Trophoblast cell (in vitro differentiated cells and primary cell): ENCODE data around the gene CLDN16.

ENCODE experiments used
- DNase-seq, 2 donors: peaks; one replicate each; pipeline ENCODE4 v3.0.0-alpha.2; 2016
- H2AFZ ChIP-seq: 2 replicates; pipeline ENCODE4 v1.6.1; 2013; ENCODE audit warnings: low read length, moderate library complexity, mild to moderate bottlenecking; ENCODE audit not compliant: insufficient read depth, poor library complexity
- H2AK5ac ChIP-seq: 2 replicates; pipeline ENCODE4 v1.6.1; 2013; ENCODE audit warnings: mild to moderate bottlenecking, low read length
- H2BK120ac ChIP-seq: 2 replicates; pipeline ENCODE4 v1.6.1; 2013; ENCODE audit warnings: low read length, mild to moderate bottlenecking, moderate library complexity; ENCODE audit not compliant: insufficient read depth, poor library complexity
- H2BK12ac ChIP-seq: 2 replicates; pipeline ENCODE4 v1.6.1; 2013; ENCODE audit warnings: mild to moderate bottlenecking, low read length, moderate library complexity
- H2BK5ac ChIP-seq: 2 replicates; pipeline ENCODE4 v1.6.1; 2013; ENCODE audit warnings: low read length, low read depth, moderate library complexity, mild to moderate bottlenecking; ENCODE audit not compliant: poor library complexity
- H3K14ac ChIP-seq: 2 replicates; pipeline ENCODE4 v1.6.1; 2013; ENCODE audit warnings: mild to moderate bottlenecking, low read length
- H3K18ac ChIP-seq: 2 replicates; pipeline ENCODE4 v1.6.1; 2013; ENCODE audit warnings: mild to moderate bottlenecking, low read length
- H3K23ac ChIP-seq: 2 replicates; pipeline ENCODE4 v1.6.1; 2013; ENCODE audit warnings: low read length
- H3K27ac ChIP-seq: 2 replicates; pipeline ENCODE4 v1.5.1; 2013; ENCODE audit warnings: low read depth, mild to moderate bottlenecking, inconsistent platforms, low read length, moderate library complexity
- H3K27me3 ChIP-seq: 2 replicates; pipeline ENCODE4 v1.6.1; 2013; ENCODE audit warnings: inconsistent platforms, mild to moderate bottlenecking, low read length, moderate library complexity; ENCODE audit not compliant: insufficient read depth
- H3K36me3 ChIP-seq, 2 experiments: 1 replicate in 1 of 2; 2 replicates in 1 of 2; pipeline ENCODE4 v1.6.1; 2013; ENCODE audit warnings: low read length in 2 of 2, mild to moderate bottlenecking in 2 of 2, moderate library complexity in 1 of 2; ENCODE audit not compliant: insufficient read depth in 2 of 2, control insufficient read depth in 1 of 2
- H3K4ac ChIP-seq: 2 replicates; pipeline ENCODE4 v1.6.1; 2013; ENCODE audit warnings: low read depth, mild to moderate bottlenecking, low read length, moderate library complexity
- H3K4me1 ChIP-seq, 2 experiments: 1 replicate in 1 of 2; 2 replicates in 1 of 2; pipeline ENCODE4 v1.6.1; 2013; ENCODE audit warnings: low read length in 2 of 2, mild to moderate bottlenecking in 2 of 2, moderate library complexity in 1 of 2; ENCODE audit not compliant: insufficient read depth in 2 of 2, control insufficient read depth in 1 of 2
- H3K4me2 ChIP-seq: 2 replicates; pipeline ENCODE4 v1.6.1; 2013; ENCODE audit warnings: inconsistent platforms, mild to moderate bottlenecking, low read length, moderate library complexity
- H3K4me3 ChIP-seq: 2 replicates; pipeline ENCODE4 v1.5.1; 2013; ENCODE audit warnings: mild to moderate bottlenecking, low read depth, low read length, inconsistent platforms
- H3K79me1 ChIP-seq: one replicate; pipeline ENCODE4 v1.6.1; 2013; ENCODE audit warnings: low read length
- H3K79me2 ChIP-seq: 2 replicates; pipeline ENCODE4 v1.6.1; 2013; ENCODE audit warnings: low read length, mild to moderate bottlenecking; ENCODE audit not compliant: control insufficient read depth, insufficient read depth, poor library complexity
- H3K9ac ChIP-seq: 2 replicates; pipeline ENCODE4 v1.6.1; 2013; ENCODE audit warnings: mild to moderate bottlenecking, low read length
- H3K9me3 ChIP-seq: 2 replicates; pipeline ENCODE4 v1.6.1; 2013; ENCODE audit warnings: low read depth, mild to moderate bottlenecking, control low read depth, inconsistent platforms, low read length; ENCODE audit not compliant: insufficient read depth
- H4K12ac ChIP-seq: 2 replicates; pipeline ENCODE4 v1.6.1; 2013; ENCODE audit warnings: low read depth, mild to moderate bottlenecking, low read length, moderate library complexity
- H4K8ac ChIP-seq: 2 replicates; pipeline ENCODE4 v1.6.1; 2013; ENCODE audit warnings: low read depth, mild to moderate bottlenecking, low read length, moderate library complexity
- H4K91ac ChIP-seq: one replicate; pipeline ENCODE4 v1.6.1; 2013; ENCODE audit warnings: low read depth, mild to moderate bottlenecking, low read length, moderate library complexity
- WGBS: extraction: QIAGEN DNeasy Blood & Tissue Kit; methylation state at CpG from one replicate; pipeline ENCODE4 v1.1.7; 2013; ENCODE audit warnings: missing lambda C conversion rate; ENCODE audit not compliant: insufficient read length, insufficient coverage; ENCODE audit errors: extremely low coverage; 5-methylcytosine and 5-hydroxymethylcytosine counted together

The CLDN16 gene

DNA sequence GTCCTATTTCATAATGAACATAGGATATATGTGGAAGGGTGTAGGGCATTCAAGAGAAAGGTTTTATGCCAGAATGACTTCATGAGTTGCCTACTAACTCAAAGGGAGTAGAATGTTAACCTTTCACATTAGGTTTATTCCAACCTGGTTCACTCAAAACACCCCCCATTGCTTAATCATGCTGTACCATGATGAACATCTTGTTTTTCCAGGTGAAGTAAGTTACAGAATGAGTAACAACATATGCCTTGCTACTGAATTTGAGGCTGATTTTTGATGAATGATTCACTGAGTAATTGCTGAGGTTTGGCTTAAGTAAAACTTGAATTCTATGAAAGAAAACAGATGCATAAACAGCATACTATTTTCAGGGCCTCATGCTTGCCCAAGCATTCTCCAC lies 5.9 kb upstream of the CLDN16 start:
- Histone ChIP-seq H3K4ac (no peak overlapping the region), H4K91ac (no peak overlapping the region), H3K14ac (no peak overlapping the region), H3K4me3 (no peak overlapping the region), H3K79me1 (no peaks in the 10 kb centered on the region), H3K9ac (no peak overlapping the region), H3K36me3 (no peaks in the 10 kb centered on the region), H4K8ac (no peak overlapping the region), H3K9me3 (no peaks in the 10 kb centered on the region), H3K4me1 (no peaks in the 10 kb centered on the region), H2AK5ac (no peak overlapping the region), H2BK5ac (no peak overlapping the region), H4K12ac (no peak overlapping the region), H3K27me3 (no peaks in the 10 kb centered on the region), H2AFZ (no peak overlapping the region), H2BK12ac (no peak overlapping the region), H2BK120ac (no peak overlapping the region), H3K4me2 (no peak overlapping the region), H3K23ac (no peak overlapping the region), H3K18ac (no peak overlapping the region), H3K79me2 (no peaks in the 10 kb centered on the region), H3K27ac (no peak overlapping the region)
- DNase-seq = peak in 1 of 2 donors; percentile 10

DNA sequence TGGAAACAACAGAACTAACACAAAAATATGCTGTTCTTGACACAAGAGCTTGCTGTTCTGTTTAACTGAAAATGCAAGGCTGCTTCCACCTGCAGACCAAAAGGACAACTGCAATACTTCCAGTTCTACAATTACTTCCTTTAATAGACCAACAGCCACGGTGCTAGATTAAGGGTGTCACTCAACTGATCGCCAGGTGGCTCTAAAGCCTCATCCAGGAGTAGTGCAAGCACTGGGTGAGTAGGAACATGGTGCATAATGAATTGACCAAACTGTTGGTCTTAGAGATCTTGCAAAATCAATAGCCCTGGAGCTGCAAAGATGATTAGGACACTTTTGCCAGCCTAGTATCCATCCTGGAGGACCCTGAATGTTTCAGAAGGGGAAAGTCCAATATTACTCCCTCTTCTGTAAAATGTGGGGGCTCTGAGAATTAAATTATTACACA lies 3.6 kb upstream of the CLDN16 start:
- Histone ChIP-seq H3K36me3 (no peaks in the 10 kb centered on the region), H3K9ac (no peak overlapping the region), H3K79me2 (no peaks in the 10 kb centered on the region), H3K4ac (no peak overlapping the region), H4K8ac (no peak overlapping the region), H2AK5ac (no peak overlapping the region), H3K79me1 (peaks cover 3% of the 10 kb centered on the region), H3K27ac (no peak overlapping the region), H3K27me3 (no peaks in the 10 kb centered on the region), H2BK5ac (no peak overlapping the region), H4K12ac (no peak overlapping the region), H3K4me2 (no peak overlapping the region), H3K14ac (no peak overlapping the region), H3K23ac (peak overlapping the region; percentile 17), H2BK120ac (no peak overlapping the region), H3K4me1 (peaks cover 0 to 5% of the 10 kb centered on the region in 2 experiments), H2AFZ (no peak overlapping the region), H3K18ac (no peak overlapping the region), H3K4me3 (no peak overlapping the region), H3K9me3 (no peaks in the 10 kb centered on the region), H2BK12ac (no peak overlapping the region), H4K91ac (no peak overlapping the region)
- no CpG with 5 or more reads among the region's 2 CpGs for WGBS
- peak; percentile 73 for DNase-seq

DNA sequence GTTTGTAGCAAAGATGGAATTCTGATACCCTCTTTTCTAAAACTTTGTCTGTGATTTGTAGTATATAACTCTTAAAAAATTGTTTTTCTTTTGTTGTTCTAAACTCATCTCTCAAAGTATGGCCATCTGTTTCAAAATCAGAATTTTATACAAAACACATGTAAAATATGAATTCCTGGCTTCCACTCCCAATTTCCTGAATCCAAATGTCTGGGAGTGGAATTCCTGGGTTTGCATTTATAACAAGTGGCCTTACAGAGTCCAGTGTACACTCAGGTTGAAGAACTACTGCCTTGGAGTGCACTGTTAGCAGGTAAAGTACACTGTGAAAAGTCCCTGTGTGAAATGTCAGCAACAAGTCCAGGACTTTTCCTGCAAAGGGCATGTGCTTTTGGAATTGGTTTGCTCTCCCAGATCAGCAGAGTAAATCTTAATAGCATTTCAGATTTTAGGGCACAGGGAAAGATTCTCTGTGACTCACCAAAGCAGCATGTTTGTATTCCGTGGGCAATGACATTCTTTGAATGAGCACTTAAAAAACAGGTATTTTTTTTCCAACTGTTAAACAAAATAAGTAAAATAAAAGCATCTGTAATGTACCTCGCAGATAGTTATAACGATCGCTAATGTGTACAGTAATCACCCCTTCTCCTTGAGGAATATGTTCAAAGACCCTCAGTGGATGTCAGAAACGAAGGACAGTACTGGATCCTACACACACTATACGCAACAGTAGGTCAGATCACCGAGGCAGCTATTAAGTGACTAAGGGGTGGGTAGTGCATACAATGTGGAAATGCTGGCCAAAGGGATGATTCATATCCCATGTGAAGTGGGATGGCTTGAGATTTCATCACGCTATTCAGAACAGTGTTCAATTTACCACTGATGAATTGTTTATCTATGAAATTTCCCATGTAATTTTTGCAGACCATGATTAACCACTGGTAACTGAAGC lies 2.0 kb upstream of the CLDN16 start:
- Histone ChIP-seq H4K8ac (no peak overlapping the region), H3K4ac (no peak overlapping the region), H3K27me3 (no peaks in the 10 kb centered on the region), H3K4me3 (no peak overlapping the region), H4K91ac (no peak overlapping the region), H2AK5ac (no peak overlapping the region), H3K79me2 (no peaks in the 10 kb centered on the region), H3K36me3 (no peaks in the 10 kb centered on the region), H3K23ac (no peak overlapping the region), H4K12ac (no peak overlapping the region), H3K9me3 (no peaks in the 10 kb centered on the region), H2AFZ (no peak overlapping the region), H2BK120ac (no peak overlapping the region), H3K79me1 (peaks cover 3% of the 10 kb centered on the region), H3K14ac (no peak overlapping the region), H2BK5ac (no peak overlapping the region), H3K4me2 (no peak overlapping the region), H3K27ac (no peak overlapping the region), H2BK12ac (no peak overlapping the region), H3K9ac (no peak overlapping the region), H3K4me1 (peaks cover 0 to 5% of the 10 kb centered on the region in 2 experiments), H3K18ac (no peak overlapping the region)
- peak; percentile 62 to 83 for DNase-seq
- WGBS = no CpG with 5 or more reads among the region's 8 CpGs

DNA sequence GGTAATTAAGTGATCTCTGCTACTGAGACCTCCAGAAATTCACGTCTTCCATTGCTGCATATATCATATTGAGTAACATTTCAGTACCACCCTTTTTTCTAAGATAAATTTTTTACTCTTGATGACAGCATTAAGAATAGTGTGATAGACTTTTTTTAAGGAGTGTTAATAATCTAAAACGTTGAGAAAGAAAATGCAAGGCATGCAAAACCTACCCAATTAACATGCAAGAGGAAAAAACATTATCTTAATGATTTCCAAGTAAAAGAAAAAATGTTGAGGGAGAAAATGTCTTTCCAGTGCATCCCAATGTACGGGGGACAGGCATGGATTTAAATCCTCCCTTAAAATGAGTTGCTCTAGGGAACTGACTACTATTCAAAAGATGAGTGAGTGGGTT lies 740 bp downstream of the CLDN16 start:
- H4K8ac ChIP-seq = no peak overlapping the region
- no peak overlapping the region for H2AFZ ChIP-seq
- H3K9ac ChIP-seq = no peak overlapping the region
- no peak overlapping the region for H2BK5ac ChIP-seq
- H3K4me3 ChIP-seq = no peak overlapping the region
- H3K27ac ChIP-seq = no peak overlapping the region
- H3K4me1 ChIP-seq = peaks cover 0 to 5% of the 10 kb centered on the region in 2 experiments
- H2BK120ac ChIP-seq = no peak overlapping the region
- no peaks in the 10 kb centered on the region for H3K36me3 ChIP-seq
- no peak for DNase-seq
- H3K4me2 ChIP-seq = no peak overlapping the region
- no CpG with 5 or more reads among the region's 3 CpGs for WGBS
- H4K91ac ChIP-seq = no peak overlapping the region
- H3K9me3 ChIP-seq = no peaks in the 10 kb centered on the region
- H3K4ac ChIP-seq = no peak overlapping the region
- H3K18ac ChIP-seq = no peak overlapping the region
- H3K23ac ChIP-seq = no peak overlapping the region
- H3K79me1 ChIP-seq = peaks cover 3% of the 10 kb centered on the region
- no peak overlapping the region for H2BK12ac ChIP-seq
- H3K79me2 ChIP-seq = no peaks in the 10 kb centered on the region
- H2AK5ac ChIP-seq = no peak overlapping the region
- no peak overlapping the region for H4K12ac ChIP-seq
- no peak overlapping the region for H3K14ac ChIP-seq
- H3K27me3 ChIP-seq = no peaks in the 10 kb centered on the region
